GM21447 (cell line): ENCODE results near the gene EP400.
"Not testable (repeated sequence)": the region's sequence is repeated elsewhere in the genome, so short reads cannot be mapped to it uniquely, and the experiment has no call there.

Source experiments
- ATAC-seq: cut with Tn5 transposase; IDR thresholded peaks from one replicate; pipeline ENCODE4 v1.9.1; 2021; ENCODE audit not compliant: unreplicated experiment

EP400 gene

GRCh38 chr12:132043216-132043615, 93.5 kb downstream of the EP400 start:
- ATAC-seq, result no peak

GRCh38 chr12:132043770-132044467, 94.2 kb downstream of the EP400 start:
- ATAC-seq, result no peak

DNA sequence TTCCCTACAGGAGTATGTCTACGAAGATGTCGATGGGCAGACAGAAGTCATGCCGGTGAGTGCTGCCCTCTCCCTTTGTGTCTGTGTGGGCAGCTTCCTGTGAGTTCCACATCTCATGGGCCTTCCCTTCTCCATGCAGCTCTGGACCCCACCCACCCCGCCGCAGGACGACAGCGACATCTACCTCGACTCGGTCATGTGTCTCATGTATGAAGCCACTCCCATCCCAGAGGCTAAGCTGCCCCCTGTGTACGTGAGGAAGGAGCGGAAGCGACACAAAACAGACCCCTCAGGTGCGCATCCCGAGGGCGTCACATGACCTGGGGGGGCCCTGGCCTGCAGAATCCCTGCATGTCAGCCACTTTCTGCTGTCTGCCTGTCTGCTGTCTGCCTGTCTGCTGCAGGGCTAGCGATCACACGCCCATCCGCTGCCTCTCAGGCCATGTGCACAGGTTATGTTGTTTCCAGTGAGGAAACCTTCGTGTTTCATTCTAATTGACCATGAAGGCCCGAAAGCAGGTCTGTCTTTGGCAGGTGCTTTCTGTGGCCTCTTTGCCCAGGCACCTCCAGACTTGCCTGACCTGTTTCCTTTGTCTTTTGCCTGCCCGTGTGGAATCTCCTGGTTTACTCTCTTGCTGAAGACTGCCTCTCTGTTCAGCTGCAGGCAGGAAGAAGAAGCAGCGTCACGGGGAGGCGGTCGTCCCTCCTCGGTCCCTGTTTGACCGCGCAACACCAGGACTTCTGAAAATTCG, 95.1 kb downstream of the EP400 start:
- ATAC-seq, result no peak

- ATAC-seq, result no peak
Observed at GRCh38 chr12:132045751-132046150, 96.0 kb downstream of the EP400 start.

GRCh38 chr12:132046561-132046960, 96.8 kb downstream of the EP400 start:
- ATAC-seq, result no peak

DNA sequence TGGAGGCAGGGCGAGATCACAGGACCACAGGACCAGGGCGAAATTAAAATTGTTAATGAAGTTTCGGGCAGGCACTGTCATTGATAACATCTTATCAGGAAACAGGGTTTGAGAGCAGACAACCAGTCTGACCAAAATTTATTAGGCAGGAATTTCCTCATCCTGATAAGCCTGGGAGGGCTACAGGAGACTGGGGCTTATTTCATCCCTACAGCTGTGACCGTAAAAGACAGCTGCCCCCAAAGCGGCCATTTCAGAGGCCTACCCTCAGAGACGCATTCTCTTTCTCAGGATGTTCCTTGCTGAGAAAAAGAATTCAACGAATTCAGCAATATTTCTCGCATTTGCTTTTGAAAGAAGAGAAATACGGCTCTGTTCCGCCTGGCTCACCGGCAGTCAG, 97.9 kb downstream of the EP400 start:
- not testable (repeated sequence) for ATAC-seq

GRCh38 chr12:132049442-132049841, 99.7 kb downstream of the EP400 start:
- ATAC-seq, result no peak

GRCh38 chr12:132049876-132050275, 100.1 kb downstream of the EP400 start:
- ATAC-seq, result no peak

DNA sequence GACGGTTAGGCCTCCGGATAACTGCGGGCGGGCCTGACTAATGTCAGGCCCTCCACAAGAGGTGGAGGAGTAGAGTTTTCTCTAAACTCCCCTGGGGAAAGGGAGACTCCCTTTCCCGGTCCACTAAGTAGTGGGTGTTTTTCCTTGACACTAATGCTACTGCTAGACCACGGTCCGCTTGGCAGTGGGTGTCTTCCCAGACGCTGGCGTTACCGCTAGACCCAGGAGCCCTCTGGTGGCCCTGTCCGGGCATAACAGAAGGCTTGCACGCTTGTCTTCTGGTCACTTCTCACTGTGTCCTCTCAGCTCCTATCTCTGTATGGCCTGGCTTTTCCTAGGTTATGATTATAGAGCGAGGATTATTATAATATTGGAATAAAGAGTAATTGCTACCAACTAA, 102.0 kb downstream of the EP400 start:
- not testable (repeated sequence) for ATAC-seq

- no peak for ATAC-seq
Observed at GRCh38 chr12:132052196-132052932, 102.6 kb downstream of the EP400 start.

DNA sequence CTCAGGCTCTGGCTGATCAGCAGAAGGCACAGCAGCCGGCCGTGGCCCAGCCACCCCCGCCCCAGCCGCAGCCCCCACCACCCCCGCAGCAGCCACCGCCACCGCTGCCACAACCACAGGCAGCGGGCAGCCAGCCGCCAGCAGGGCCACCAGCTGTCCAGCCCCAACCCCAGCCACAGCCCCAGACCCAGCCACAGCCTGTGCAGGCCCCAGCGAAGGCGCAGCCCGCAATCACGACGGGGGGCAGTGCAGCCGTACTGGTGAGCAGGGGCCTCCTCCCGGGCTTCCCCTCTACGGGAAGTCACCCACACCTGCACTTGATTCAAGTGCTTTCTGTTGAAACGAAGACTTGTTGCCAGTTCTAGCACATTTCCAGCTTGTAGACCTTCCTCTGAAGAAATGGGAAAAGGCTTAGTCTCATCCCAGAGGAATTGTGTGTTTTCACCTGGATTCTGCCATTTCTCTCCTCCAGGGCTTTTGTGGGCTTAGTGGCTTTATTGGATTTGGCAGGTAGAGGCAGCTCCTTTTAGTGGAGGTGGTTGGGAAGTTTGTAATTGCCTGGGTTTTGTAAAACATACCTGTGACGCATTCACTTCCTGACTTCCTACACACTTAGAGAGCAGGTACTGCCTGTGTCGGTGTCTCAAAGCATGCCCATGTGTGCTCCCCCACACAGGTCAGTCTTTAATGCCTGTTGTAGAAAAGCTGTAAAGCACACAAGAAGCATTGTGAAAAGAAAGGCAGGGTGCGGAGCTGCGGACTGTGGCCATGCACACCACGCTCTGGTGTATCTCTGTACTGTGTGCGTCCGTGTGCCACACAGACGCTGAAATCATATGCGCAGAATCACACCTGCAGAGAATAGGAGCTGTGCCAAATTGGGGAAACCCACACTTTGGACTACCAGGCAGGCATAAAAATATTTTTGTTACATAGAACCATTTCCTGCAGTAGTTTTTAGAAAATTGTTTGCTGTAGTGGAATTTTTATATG, 103.9 kb downstream of the EP400 start:
- ATAC-seq, result no peak

DNA sequence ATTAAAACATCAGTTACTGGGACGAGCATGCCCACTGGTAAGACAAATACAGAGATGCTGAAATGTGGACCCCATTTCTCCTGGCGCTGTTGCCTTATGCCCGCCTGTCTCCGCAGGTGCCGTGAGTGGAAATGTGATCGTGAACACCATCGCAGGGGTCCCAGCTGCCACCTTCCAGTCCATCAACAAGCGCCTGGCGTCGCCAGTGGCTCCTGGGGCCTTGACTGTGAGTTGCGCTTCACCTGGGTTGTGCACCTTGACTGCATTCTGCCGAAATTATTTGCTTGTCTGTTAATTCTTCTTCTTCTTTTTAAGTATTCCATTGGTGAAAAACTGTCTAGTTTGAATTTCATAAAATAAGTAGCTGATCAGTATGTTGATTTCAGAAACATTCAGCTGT, 105.2 kb downstream of the EP400 start:
- no peak for ATAC-seq

GRCh38 chr12:132055535-132056096, 105.9 kb downstream of the EP400 start:
- ATAC-seq, result no peak

GRCh38 chr12:132056320-132056719, 106.6 kb downstream of the EP400 start:
- ATAC-seq, result no peak

DNA sequence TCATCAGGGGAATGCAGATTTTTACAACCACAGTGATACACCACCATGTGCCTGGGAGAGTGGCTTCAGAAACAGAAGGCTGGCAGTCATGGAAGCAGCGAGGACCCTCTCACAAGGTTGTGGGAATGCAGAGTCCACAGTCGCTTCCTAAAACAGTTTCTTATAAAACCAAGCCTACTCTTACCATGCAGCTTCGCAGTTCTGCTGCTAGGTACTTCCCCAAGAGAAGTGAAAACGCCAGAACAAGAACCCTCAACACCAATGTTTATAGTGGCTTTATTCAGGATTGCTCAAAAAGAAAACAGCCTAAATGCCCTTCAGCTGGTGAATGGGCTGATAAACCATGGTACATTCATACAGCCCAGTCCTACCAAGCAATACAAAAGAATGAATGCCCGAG, 107.2 kb downstream of the EP400 start:
- ATAC-seq, result no peak

- ATAC-seq, result no peak
Observed at GRCh38 chr12:132057691-132058090, 107.9 kb downstream of the EP400 start.

DNA sequence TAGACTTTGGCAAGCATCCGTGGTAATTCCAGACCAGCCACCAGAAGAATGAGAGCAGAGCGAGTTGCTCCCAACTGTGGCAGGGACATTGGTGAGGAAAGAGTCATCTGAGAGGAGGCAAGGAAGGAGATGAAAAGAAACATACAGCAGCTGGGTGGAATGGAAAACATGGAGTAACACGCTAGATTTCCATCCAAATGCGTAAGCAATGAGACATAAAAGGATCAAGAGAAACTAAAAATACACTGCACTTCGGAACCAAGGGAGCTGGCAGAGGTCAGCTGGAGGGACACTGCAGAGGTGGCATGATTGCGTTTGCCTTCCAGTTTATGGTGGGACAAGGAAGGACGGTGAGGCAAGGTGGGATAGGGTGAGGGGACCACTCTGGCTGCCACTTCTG, 111.5 kb downstream of the EP400 start:
- ATAC-seq, result no peak

DNA sequence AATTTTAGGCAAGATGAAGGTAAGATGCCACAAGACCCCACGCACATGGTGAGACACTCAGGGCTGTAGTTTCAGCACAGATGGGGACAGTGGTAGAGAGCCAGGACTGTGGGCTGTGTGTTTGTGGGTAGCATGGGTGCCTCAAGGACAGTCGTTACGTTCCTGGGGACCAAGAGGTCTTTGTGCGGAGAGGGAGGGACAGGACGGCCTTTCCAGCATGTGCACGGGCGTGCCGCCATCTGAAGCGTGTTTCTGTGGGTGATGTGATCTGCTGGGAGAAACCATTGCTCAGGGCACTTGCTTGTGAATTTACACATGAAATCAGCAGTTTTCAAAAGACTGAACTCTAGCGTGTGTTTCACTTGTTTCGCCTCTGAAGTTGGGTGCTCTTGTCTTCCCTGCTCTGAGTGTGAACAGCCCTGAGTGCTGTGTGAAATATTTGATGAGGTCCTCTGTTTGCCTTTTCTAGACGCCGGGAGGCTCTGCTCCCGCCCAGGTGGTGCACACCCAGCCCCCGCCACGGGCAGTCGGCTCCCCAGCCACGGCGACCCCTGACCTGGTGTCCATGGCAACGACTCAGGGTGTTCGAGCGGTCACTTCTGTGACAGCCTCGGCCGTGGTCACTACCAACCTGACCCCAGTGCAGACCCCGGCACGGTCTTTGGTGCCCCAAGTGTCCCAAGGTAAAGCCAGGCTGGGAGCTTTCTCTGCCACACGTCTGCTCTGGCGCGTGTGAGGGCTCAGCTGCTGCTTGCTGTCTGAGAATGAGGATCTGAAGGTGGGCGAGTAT, 112.1 kb downstream of the EP400 start:
- ATAC-seq, result no peak

GRCh38 chr12:132062481-132062880, 112.7 kb downstream of the EP400 start:
- ATAC-seq, result no peak

- ATAC-seq, result no peak
Observed at GRCh38 chr12:132063491-132063890, 113.7 kb downstream of the EP400 start.
